HepG2 (cell line): ENCODE measurements around the gene TSSK3.

Experiments
- FOXM1 ChIP-seq: sonication (generic); formaldehyde crosslinking; IDR thresholded peaks from 2 replicates; pipeline ENCODE4 v1.5.0; 2020; ENCODE audit warnings: missing genetic modification reagents
- ZFP36L2 ChIP-seq: sonication (generic); formaldehyde crosslinking; IDR thresholded peaks from 2 replicates; pipeline ENCODE4 v1.4.0; 2020; ENCODE audit warnings: missing genetic modification reagents
- ZFP62 ChIP-seq: sonication (generic); formaldehyde crosslinking; IDR thresholded peaks from 2 replicates; pipeline ENCODE4 v1.4.0; 2020; ENCODE audit warnings: missing genetic modification reagents

DNA sequence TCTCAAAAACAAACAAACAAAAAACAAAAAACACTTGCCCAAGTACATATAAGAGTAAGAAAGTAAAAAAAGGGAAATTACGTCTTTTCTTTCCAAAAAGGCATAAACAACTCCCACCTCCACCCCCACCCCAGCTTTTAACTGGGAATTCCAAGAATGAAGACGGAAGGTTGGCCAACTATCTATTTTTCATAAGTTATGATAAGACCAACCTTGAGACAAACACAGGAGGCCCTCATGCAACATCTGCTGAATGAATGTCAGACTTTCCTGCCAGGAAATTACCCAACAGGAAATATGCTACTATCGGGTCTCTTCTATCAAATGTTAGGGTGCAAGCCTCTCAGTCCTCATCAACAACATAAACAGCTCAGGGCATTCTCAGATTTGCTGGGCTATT is 30.0 kb downstream of the TSSK3 start:
- TF ChIP-seq ZFP36L2 (CRISPR knock-in tag) = no peak
- no peak for TF ChIP-seq FOXM1 (CRISPR knock-in tag)
- TF ChIP-seq ZFP62 = no peak
